ENCODE results near the gene LMBR1L. TPM values are rescaled to one million over a fixed set of nuclear protein-coding genes. Genes with fewer than 3 reads are reported as not detected.

LMBR1L gene, protein sequence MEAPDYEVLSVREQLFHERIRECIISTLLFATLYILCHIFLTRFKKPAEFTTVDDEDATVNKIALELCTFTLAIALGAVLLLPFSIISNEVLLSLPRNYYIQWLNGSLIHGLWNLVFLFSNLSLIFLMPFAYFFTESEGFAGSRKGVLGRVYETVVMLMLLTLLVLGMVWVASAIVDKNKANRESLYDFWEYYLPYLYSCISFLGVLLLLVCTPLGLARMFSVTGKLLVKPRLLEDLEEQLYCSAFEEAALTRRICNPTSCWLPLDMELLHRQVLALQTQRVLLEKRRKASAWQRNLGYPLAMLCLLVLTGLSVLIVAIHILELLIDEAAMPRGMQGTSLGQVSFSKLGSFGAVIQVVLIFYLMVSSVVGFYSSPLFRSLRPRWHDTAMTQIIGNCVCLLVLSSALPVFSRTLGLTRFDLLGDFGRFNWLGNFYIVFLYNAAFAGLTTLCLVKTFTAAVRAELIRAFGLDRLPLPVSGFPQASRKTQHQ
- 100 to 1,000 TPM; 222 to 226 TPM for total RNA-seq
- polyA plus RNA-seq, result 10 to 100 TPM; 35.9 to 46.5 TPM

DNA sequence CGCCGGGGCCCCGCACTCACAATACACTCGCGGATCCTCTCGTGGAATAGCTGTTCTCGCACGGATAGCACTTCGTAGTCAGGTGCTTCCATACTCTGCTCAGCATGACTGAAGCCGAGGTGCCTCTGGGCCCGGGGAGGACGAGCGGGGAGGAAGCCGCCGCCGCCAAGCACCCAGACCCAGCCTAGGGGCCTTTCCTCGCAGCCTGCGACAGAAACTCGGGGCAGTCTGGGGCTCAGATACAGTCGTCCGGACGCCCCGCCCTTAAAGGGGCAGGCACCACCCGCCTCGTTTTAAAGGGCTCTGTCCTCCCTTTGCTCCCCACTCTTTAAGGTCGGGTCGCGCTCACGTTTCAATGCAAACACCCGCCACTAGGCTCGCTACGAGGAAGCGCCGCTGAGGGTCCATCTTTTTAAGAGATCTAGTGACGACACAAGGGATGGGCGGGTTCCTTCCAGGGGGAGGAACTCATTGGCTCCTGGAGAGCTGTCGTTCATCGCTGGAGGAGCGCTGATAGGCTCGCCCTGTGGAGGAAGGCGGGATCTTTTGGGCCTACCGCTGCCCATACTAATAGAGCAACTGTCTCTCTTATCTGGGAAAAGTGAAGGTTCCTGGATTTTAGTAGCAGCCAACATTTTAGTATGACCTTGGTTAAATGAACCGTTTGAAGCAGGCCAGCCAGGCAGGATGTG, at the start of gene LMBR1L:
Gene LMBR1L, minus strand, starts transcription at position 384 of the 692 bp plus-strand sequence. Its CDS starts 292 bp downstream, at position 92.
- Histone ChIP-seq H3K36me3 (ENCODE audit: insufficient read depth, low read length) (peaks cover 12% of the 10 kb centered on the region), H3K27me3 (ENCODE audit: insufficient read depth, low read length) (no peaks in the 10 kb centered on the region), H3K4me1 (ENCODE audit: insufficient read depth, low read length) (peaks cover 22% of the 10 kb centered on the region), H3K4me3 (ENCODE audit: low read length in 2 of 2) (peak within 1 kb of the TSS; percentile 73 to 92), H3K9me3 (ENCODE audit: control insufficient read depth in 1 of 2, low read length in 2 of 2) (no peaks in the 10 kb centered on the region), H3K27ac (ENCODE audit: low read depth, low read length) (peak within 1 kb of the TSS; percentile 88)
- peak within 1 kb of the TSS; percentile 94 to 99 (median 98) for H3K27ac Mint-ChIP-seq
- H3K9me3 Mint-ChIP-seq, result no peaks in the 10 kb centered on the region
- ChIA-PET POLR2A (ENCODE audit: partially characterized antibody) (interaction anchor here (0.5 to 8.3 kb wide), 22 partner anchors 9 to 259 kb away, joined by 3 to 189 read pairs (median 6); partner anchors contain the start of genes DDX23, DHH, KMT2D and RHEBL1), CTCF (ENCODE audit: partially characterized antibody) (interaction anchor here (0.9 to 9.2 kb wide), 12 partner anchors 8 to 79 kb away, joined by 3 to 85 read pairs (median 6); partner anchors contain the start of genes DHH, TUBA1A and TUBA1B)
- H3K4me1 Mint-ChIP-seq, result peaks cover 25 to 48% (median 35%) of the 10 kb centered on the region in 4 donors
- H3K27me3 Mint-ChIP-seq, result no peaks in the 10 kb centered on the region
- intact Hi-C loops (cut with micrococcal nuclease), result loop anchor here (1.0 kb wide), 6 partner anchors 12 to 155 kb away; partner anchors contain the start of gene TUBA1C
- H3K4me3 Mint-ChIP-seq, result peak within 1 kb of the TSS; percentile 91 to 99 (median 98)
- peak; percentile 94 to 99 (median 97) for DNase-seq
- peaks cover 9 to 28% of the 10 kb centered on the region in 2 donors for H3K36me3 Mint-ChIP-seq

DNA sequence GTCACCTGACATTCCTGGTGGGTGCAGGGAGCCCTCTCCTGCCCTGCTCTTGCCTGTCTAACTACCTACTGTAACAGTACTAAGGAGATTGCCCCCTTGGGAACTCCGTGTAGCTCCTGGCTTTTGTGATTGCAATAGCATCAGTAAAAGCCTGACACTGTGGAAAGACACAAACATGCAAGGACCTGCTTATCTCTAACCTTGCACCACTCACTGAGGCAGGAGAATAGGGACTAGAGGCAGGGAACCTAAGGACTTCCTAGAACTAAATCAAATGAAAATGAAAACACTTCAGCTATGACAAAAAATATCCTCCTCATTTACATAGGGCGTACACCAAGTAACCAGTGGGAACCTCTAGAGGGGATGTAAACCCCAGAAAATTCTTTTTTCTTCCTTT, 49.8 kb upstream of the LMBR1L start:
- H3K27ac ChIP-seq (ENCODE audit: low read depth, low read length), result no peak overlapping the region

DNA sequence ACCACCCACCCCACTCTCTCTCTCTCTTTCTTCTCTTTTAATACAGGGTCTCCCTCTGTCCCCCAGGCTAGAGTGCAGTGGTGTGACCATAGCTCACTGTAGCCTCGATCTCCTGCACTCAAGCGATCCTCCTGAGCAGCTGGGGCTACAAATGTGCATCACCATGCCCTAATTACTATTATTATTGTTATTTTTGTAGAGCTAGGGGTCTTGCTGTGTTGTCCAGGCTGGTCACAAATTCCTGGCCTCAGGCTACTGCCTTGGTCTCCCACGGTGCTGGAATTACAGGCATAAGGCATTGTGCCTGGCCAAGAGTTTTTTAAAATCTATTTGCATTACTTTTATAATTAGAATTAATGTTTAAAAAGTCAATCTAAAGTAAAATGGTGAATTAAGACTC, 43.6 kb upstream of the LMBR1L start:
- Histone ChIP-seq H3K4me1 (ENCODE audit: insufficient read depth, low read length) (no peaks in the 10 kb centered on the region), H3K27me3 (ENCODE audit: insufficient read depth, low read length) (no peaks in the 10 kb centered on the region), H3K27ac (ENCODE audit: low read depth, low read length) (no peak overlapping the region), H3K4me3 (ENCODE audit: low read length in 2 of 2) (no peak overlapping the region), H3K9me3 (ENCODE audit: control insufficient read depth in 1 of 2, low read length in 2 of 2) (no peaks in the 10 kb centered on the region), H3K36me3 (ENCODE audit: insufficient read depth, low read length) (no peaks in the 10 kb centered on the region)
- Mint-ChIP-seq H3K4me3 (no peak overlapping the region), H3K9me3 (no peaks in the 10 kb centered on the region), H3K36me3 (no peaks in the 10 kb centered on the region), H3K27me3 (no peaks in the 10 kb centered on the region), H3K27ac (no peak overlapping the region), H3K4me1 (peaks cover 0 to 3% (median 0%) of the 10 kb centered on the region in 4 donors)
- CTCF ChIA-PET (ENCODE audit: partially characterized antibody), result no interaction called here
- intact Hi-C loops (cut with micrococcal nuclease), result no loop called here
- no peak for DNase-seq
- POLR2A ChIA-PET (ENCODE audit: partially characterized antibody), result no interaction called here

More for the DNA sequence above, 49.8 kb upstream of the LMBR1L start:
- Mint-ChIP-seq H3K4me3 (no peak overlapping the region), H3K4me1 (no peaks in the 10 kb centered on the region), H3K27me3 (no peaks in the 10 kb centered on the region), H3K9me3 (no peaks in the 10 kb centered on the region), H3K36me3 (no peaks in the 10 kb centered on the region), H3K27ac (no peak overlapping the region)
- ChIA-PET POLR2A (ENCODE audit: partially characterized antibody) (no interaction called here), CTCF (ENCODE audit: partially characterized antibody) (no interaction called here)
- no peaks in the 10 kb centered on the region for H3K27me3 ChIP-seq (ENCODE audit: insufficient read depth, low read length)
- no peaks in the 10 kb centered on the region for H3K36me3 ChIP-seq (ENCODE audit: insufficient read depth, low read length)
- no peak overlapping the region for H3K4me3 ChIP-seq (ENCODE audit: low read length in 2 of 2)
- no peaks in the 10 kb centered on the region for H3K9me3 ChIP-seq (ENCODE audit: control insufficient read depth in 1 of 2, low read length in 2 of 2)
- H3K4me1 ChIP-seq (ENCODE audit: insufficient read depth, low read length), result no peaks in the 10 kb centered on the region
- DNase-seq, result no peak
- intact Hi-C loops (cut with micrococcal nuclease), result no loop called here

DNA sequence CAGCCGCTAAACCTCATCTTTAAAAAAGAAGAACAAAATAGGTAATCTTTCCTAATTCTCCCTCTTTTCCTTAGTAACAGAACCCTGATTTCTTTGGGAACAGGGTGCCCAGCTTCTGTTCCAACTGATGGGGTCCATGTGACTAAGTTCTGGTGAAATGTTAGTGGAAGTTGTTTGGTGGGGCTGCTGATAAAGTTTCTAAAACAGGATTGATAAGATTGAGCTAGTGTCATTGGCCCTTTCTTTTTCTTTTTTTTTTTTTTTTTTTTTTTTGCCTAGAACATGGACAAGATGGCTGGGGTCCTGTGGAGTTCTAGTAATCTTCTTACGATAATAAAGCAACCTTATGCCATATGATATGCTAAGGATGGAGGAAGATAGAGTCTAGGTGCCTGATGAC, 36.7 kb upstream of the LMBR1L start:
- Mint-ChIP-seq H3K9me3 (no peaks in the 10 kb centered on the region), H3K4me3 (no peak overlapping the region), H3K4me1 (peaks cover 0 to 3% (median 0%) of the 10 kb centered on the region in 4 donors), H3K36me3 (peaks cover 0 to 2% of the 10 kb centered on the region in 2 donors), H3K27me3 (no peaks in the 10 kb centered on the region), H3K27ac (no peak overlapping the region)
- ChIA-PET CTCF (ENCODE audit: partially characterized antibody) (interaction anchor here (0.7 to 1.0 kb wide), 3 partner anchors 26 to 419 kb away, joined by 3 to 5 read pairs (median 3); no protein-coding TSS in a partner anchor), POLR2A (ENCODE audit: partially characterized antibody) (interaction anchor here (3.1 kb wide), 1 partner anchor 17 kb away, joined by 12 read pairs; the partner anchor contains the start of gene TUBA1B)
- intact Hi-C loops (cut with micrococcal nuclease), result no loop called here
- H3K27ac ChIP-seq (ENCODE audit: low read depth, low read length), result no peak overlapping the region
- no peaks in the 10 kb centered on the region for H3K36me3 ChIP-seq (ENCODE audit: insufficient read depth, low read length)
- no peaks in the 10 kb centered on the region for H3K27me3 ChIP-seq (ENCODE audit: insufficient read depth, low read length)
- H3K4me1 ChIP-seq (ENCODE audit: insufficient read depth, low read length), result no peaks in the 10 kb centered on the region
- H3K9me3 ChIP-seq (ENCODE audit: control insufficient read depth in 1 of 2, low read length in 2 of 2), result no peaks in the 10 kb centered on the region
- DNase-seq, result no peak
- no peak overlapping the region for H3K4me3 ChIP-seq (ENCODE audit: low read length in 2 of 2)

DNA sequence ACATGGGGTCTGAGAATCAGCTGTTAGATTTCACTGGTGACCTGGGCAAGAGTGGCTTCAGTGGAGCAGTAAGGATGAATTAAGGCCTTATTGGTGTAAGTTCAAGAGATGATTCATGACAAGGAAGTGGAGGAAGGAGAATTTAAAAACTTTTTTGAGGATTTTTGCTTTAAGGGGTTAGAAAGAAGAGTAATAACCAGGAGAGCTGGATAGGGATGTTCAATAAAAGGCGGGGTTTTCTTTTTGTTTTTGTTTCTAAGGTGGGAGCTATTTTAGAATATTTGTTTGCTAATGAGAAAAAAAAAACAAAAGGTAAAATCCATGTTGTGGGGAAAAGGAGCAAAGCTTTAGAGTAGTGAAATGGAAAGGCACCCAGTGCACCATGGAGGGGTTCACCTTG, 35.8 kb upstream of the LMBR1L start:
- Mint-ChIP-seq H3K27me3 (no peaks in the 10 kb centered on the region), H3K4me1 (peaks cover 0 to 3% (median 0%) of the 10 kb centered on the region in 4 donors), H3K9me3 (no peaks in the 10 kb centered on the region), H3K27ac (no peak overlapping the region), H3K36me3 (peaks cover 0 to 2% of the 10 kb centered on the region in 2 donors), H3K4me3 (no peak overlapping the region)
- H3K4me3 ChIP-seq (ENCODE audit: low read length in 2 of 2), result no peak overlapping the region
- no peak overlapping the region for H3K27ac ChIP-seq (ENCODE audit: low read depth, low read length)
- intact Hi-C loops (cut with micrococcal nuclease), result no loop called here
- no peaks in the 10 kb centered on the region for H3K36me3 ChIP-seq (ENCODE audit: insufficient read depth, low read length)
- CTCF ChIA-PET (ENCODE audit: partially characterized antibody), result interaction anchor here (0.6 kb wide), 1 partner anchor 191 kb away, joined by 4 read pairs; no protein-coding TSS in a partner anchor
- no peaks in the 10 kb centered on the region for H3K9me3 ChIP-seq (ENCODE audit: control insufficient read depth in 1 of 2, low read length in 2 of 2)
- no peak for DNase-seq
- no peaks in the 10 kb centered on the region for H3K4me1 ChIP-seq (ENCODE audit: insufficient read depth, low read length)
- POLR2A ChIA-PET (ENCODE audit: partially characterized antibody), result interaction anchor here (3.1 kb wide), 1 partner anchor 16 kb away, joined by 12 read pairs; the partner anchor contains the start of gene TUBA1B
- H3K27me3 ChIP-seq (ENCODE audit: insufficient read depth, low read length), result no peaks in the 10 kb centered on the region

DNA sequence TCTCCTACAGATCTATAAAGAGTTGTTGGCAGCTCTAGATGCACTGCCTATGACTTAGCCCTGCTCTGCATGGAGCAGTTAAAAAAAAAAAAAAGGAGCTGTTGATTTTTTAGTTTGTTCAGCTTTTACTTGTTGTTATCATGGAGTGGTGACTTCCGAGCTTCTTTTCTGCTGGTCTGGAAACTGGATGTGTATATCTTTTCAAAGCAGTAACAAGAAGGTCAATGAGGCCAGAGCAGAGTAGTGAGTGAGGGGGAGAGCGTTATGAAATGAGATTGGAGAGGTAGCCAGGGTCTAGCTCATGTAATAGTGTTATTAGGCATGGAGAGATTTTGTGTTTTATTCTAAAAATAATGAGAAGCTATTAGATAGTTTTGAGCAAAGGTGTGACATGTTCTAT, 33.7 kb upstream of the LMBR1L start:
- POLR2A ChIA-PET (ENCODE audit: partially characterized antibody), result interaction anchor here (1.7 kb wide), 1 partner anchor 14 kb away, joined by 5 read pairs; the partner anchor contains the start of gene TUBA1B
- H3K36me3 Mint-ChIP-seq, result peaks cover 0 to 2% of the 10 kb centered on the region in 2 donors
- Histone ChIP-seq H3K4me3 (ENCODE audit: low read length in 2 of 2) (no peak overlapping the region), H3K27ac (ENCODE audit: low read depth, low read length) (no peak overlapping the region), H3K4me1 (ENCODE audit: insufficient read depth, low read length) (no peaks in the 10 kb centered on the region), H3K36me3 (ENCODE audit: insufficient read depth, low read length) (no peaks in the 10 kb centered on the region), H3K27me3 (ENCODE audit: insufficient read depth, low read length) (no peaks in the 10 kb centered on the region), H3K9me3 (ENCODE audit: control insufficient read depth in 1 of 2, low read length in 2 of 2) (no peaks in the 10 kb centered on the region)
- intact Hi-C loops (cut with micrococcal nuclease), result no loop called here
- no peaks in the 10 kb centered on the region for H3K27me3 Mint-ChIP-seq
- CTCF ChIA-PET (ENCODE audit: partially characterized antibody), result interaction anchor here (1.0 to 1.6 kb wide), 2 partner anchors 13 to 45 kb away, joined by 4 to 7 read pairs; partner anchors contain the start of gene TUBA1B
- no peak overlapping the region for H3K27ac Mint-ChIP-seq
- no peaks in the 10 kb centered on the region for H3K9me3 Mint-ChIP-seq
- DNase-seq, result no peak
- peaks cover 0 to 2% (median under 1%) of the 10 kb centered on the region in 4 donors for H3K4me1 Mint-ChIP-seq
- H3K4me3 Mint-ChIP-seq, result no peak overlapping the region
